CD4-positive, alpha-beta T cell treated with Interleukin-17A for 1 hour (primary cell): ENCODE measurements around the gene SPATS2L.
A peak's percentile ranks its signal among the peaks of the same experiment; 100 is the strongest.

ENCODE experiments used
- DNase-seq: peaks from one replicate; pipeline ENCODE4 v3.0.0-alpha.2; 2020

The SPATS2L gene

GRCh38 chr2:200448455-200448854 lies 142.0 kb downstream of the SPATS2L start:
- DNase-seq, result no peak

- no peak for DNase-seq
Observed at GRCh38 chr2:200449149-200449548, 142.7 kb downstream of the SPATS2L start.

- no peak for DNase-seq
Observed at GRCh38 chr2:200450288-200450687, 143.8 kb downstream of the SPATS2L start.

GRCh38 chr2:200451511-200451910 lies 145.0 kb downstream of the SPATS2L start:
- DNase-seq, result no peak

GRCh38 chr2:200452377-200452776 lies 145.9 kb downstream of the SPATS2L start:
- DNase-seq, result no peak

- DNase-seq, result no peak
Observed at GRCh38 chr2:200453142-200453852, 146.8 kb downstream of the SPATS2L start.

- DNase-seq, result no peak
Observed at GRCh38 chr2:200453853-200454534, 147.5 kb downstream of the SPATS2L start.

- no peak for DNase-seq
Observed at GRCh38 chr2:200454927-200455801, 148.7 kb downstream of the SPATS2L start.

- peak; percentile 16 for DNase-seq
Observed at GRCh38 chr2:200455958-200456421, 149.5 kb downstream of the SPATS2L start.

- no peak for DNase-seq
Observed at GRCh38 chr2:200456567-200456966, 150.1 kb downstream of the SPATS2L start.

- no peak for DNase-seq
Observed at GRCh38 chr2:200459101-200459500, 152.6 kb downstream of the SPATS2L start.

GRCh38 chr2:200461846-200462710 lies 155.6 kb downstream of the SPATS2L start:
- no peak for DNase-seq

- DNase-seq, result no peak
Observed at GRCh38 chr2:200463452-200463851, 157.0 kb downstream of the SPATS2L start.

GRCh38 chr2:200466425-200467418 lies 160.2 kb downstream of the SPATS2L start:
- DNase-seq, result peak; percentile 59

- peak; percentile 62 for DNase-seq
Observed at GRCh38 chr2:200467806-200468681, 161.6 kb downstream of the SPATS2L start.

- DNase-seq, result no peak
Observed at GRCh38 chr2:200469708-200470211, 163.3 kb downstream of the SPATS2L start.

GRCh38 chr2:200470230-200470629 lies 163.7 kb downstream of the SPATS2L start:
- no peak for DNase-seq

GRCh38 chr2:200471324-200471848 lies 164.9 kb downstream of the SPATS2L start:
- DNase-seq, result peak; percentile 63

- no peak for DNase-seq
Observed at GRCh38 chr2:200471928-200472645, 165.6 kb downstream of the SPATS2L start.
